ENCODE results near the gene CASP6.

DNA sequence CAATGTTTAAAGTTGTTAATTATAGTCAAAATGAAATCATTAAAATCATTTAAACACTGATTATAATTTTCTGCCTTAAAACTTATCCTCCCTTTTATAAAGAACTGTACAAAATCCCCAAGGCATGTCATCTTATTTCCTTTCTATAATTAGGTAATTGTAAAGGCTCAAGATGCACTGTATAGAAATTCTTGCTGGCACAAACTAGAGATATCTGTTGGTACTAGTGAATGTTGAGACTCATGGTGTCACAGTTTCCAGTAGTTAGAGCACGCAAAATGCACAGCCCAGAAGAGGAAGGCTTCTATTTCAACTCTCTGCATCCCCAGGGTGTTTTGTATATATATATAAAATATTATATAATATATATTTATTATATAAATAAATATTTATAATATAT is 49.3 kb upstream of the CASP6 start:
- TF ChIP-seq POLR2A (IDR thresholded peaks at IDR 0.05): no peak
- TF ChIP-seq, protein P1, sequence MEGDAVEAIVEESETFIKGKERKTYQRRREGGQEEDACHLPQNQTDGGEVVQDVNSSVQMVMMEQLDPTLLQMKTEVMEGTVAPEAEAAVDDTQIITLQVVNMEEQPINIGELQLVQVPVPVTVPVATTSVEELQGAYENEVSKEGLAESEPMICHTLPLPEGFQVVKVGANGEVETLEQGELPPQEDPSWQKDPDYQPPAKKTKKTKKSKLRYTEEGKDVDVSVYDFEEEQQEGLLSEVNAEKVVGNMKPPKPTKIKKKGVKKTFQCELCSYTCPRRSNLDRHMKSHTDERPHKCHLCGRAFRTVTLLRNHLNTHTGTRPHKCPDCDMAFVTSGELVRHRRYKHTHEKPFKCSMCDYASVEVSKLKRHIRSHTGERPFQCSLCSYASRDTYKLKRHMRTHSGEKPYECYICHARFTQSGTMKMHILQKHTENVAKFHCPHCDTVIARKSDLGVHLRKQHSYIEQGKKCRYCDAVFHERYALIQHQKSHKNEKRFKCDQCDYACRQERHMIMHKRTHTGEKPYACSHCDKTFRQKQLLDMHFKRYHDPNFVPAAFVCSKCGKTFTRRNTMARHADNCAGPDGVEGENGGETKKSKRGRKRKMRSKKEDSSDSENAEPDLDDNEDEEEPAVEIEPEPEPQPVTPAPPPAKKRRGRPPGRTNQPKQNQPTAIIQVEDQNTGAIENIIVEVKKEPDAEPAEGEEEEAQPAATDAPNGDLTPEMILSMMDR (IDR thresholded peaks at IDR 0.05): no peak
